Fibroblast of lung (primary cell): ENCODE results near the gene CH25H.

ENCODE experiments used
- EZH2 ChIP-seq: IDR thresholded peaks from 2 replicates; pipeline ENCODE4 v1.5.1; 2012; ENCODE audit warnings: low read length, control low read depth, mild to moderate bottlenecking; ENCODE audit errors: missing control alignments
- TF ChIP-seq, protein P1 (sequence below), 2 donors: IDR thresholded peaks in 1 of 2; conservative IDR thresholded peaks in 1 of 2; 1 replicate in 1 of 2; 2 replicates in 1 of 2; pipeline ENCODE4 v1.5.1; 2011 to 2012; ENCODE audit warnings: low read length in 2 of 2, control low read depth in 1 of 2, inconsistent platforms in 1 of 2, low read depth in 1 of 2, mild to moderate bottlenecking in 1 of 2

DNA sequence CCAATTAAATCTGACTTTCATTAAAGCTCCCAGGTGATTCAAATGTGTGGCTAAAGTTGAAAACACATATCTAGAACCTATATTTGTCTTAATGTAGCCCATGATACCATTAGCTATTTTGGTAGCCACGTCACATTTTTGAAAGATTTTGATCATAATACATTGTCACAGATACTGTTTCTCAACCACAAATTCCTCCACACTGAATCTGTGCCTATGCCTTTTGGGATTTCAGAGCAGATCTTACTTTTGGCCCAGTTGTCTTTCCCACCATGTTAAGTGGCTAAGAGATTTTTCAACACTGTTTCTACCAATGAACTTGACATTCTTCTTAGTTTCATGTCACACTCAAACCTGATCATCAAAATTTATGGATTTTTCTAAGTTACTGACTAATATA is 47.4 kb downstream of the CH25H start:
- TF ChIP-seq, protein P1, sequence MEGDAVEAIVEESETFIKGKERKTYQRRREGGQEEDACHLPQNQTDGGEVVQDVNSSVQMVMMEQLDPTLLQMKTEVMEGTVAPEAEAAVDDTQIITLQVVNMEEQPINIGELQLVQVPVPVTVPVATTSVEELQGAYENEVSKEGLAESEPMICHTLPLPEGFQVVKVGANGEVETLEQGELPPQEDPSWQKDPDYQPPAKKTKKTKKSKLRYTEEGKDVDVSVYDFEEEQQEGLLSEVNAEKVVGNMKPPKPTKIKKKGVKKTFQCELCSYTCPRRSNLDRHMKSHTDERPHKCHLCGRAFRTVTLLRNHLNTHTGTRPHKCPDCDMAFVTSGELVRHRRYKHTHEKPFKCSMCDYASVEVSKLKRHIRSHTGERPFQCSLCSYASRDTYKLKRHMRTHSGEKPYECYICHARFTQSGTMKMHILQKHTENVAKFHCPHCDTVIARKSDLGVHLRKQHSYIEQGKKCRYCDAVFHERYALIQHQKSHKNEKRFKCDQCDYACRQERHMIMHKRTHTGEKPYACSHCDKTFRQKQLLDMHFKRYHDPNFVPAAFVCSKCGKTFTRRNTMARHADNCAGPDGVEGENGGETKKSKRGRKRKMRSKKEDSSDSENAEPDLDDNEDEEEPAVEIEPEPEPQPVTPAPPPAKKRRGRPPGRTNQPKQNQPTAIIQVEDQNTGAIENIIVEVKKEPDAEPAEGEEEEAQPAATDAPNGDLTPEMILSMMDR (conservative IDR thresholded peaks at IDR 0.05 in 1 of 2, IDR thresholded peaks at IDR 0.05 in 1 of 2; ENCODE audit: low read depth in 1 of 2, low read length in 2 of 2), result no peak
- TF ChIP-seq EZH2, result no peak
